Upper lobe of left lung (tissue), 6 donors: ENCODE results near the gene DACT2. TPM values are rescaled to one million over a fixed set of nuclear protein-coding genes. Genes with fewer than 3 reads are reported as not detected.

Source experiments
- ATAC-seq, 2 donors: fragments of 200-7000 bp; cut with Tn5 transposase; one replicate each; pipeline ENCODE4 v1.9.1; 2022; ENCODE audit warnings: mild to moderate bottlenecking in 2 of 2, moderate library complexity in 2 of 2; ENCODE audit not compliant: low FRiP score in 2 of 2
- DNase-seq, 2 donors: peaks; one replicate each; pipeline ENCODE4 v3.0.0-alpha.2; 2019 to 2020
- H3K27ac ChIP-seq, 4 donors: fragments of 200-600 bp; sonication (generic); one replicate each; pipeline ENCODE4 v1.5.1; 2016 to 2019
- H3K27me3 ChIP-seq, 4 donors: fragments of 200-600 bp; sonication (generic); one replicate each; pipeline ENCODE4 v1.5.1; 2017 to 2019
- H3K36me3 ChIP-seq, 4 donors: fragments of 200-600 bp; sonication (generic); one replicate each; pipeline ENCODE4 v1.5.1; 2016 to 2019
- H3K4me1 ChIP-seq, 4 donors: fragments of 200-600 bp; sonication (generic); one replicate each; pipeline ENCODE4 v1.5.1; 2018 to 2019
- H3K4me3 ChIP-seq, 4 donors: fragments of 200-600 bp; sonication (generic); one replicate each; pipeline ENCODE4 v1.5.1; 2017 to 2019; ENCODE audit warnings: mild to moderate bottlenecking in 2 of 4, moderate library complexity in 1 of 4
- H3K9me3 ChIP-seq, 4 donors: fragments of 200-600 bp; sonication (generic); one replicate each; pipeline ENCODE4 v1.5.1; 2018 to 2019
- EP300 ChIP-seq, 4 donors: sonication (generic); formaldehyde crosslinking; IDR thresholded peaks; one replicate each; pipeline ENCODE4 v1.5.1; 2017; ENCODE audit warnings: antibody characterized with exemption in 4 of 4, control low read depth in 2 of 4
- POLR2A ChIP-seq, 4 donors: fragments of 450-650 bp; IDR thresholded peaks; one replicate each; pipeline ENCODE4 v1.5.1; 2016 to 2017; ENCODE audit warnings: antibody characterized with exemption in 4 of 4, mild to moderate bottlenecking in 2 of 4
- POLR2AphosphoS5 ChIP-seq, 2 donors: sonication (generic); formaldehyde crosslinking; IDR thresholded peaks; one replicate each; pipeline ENCODE4 v1.5.1; 2017; ENCODE audit warnings: antibody characterized with exemption in 2 of 2
- WGBS, 2 donors: methylation state at CpG; one replicate each; pipeline ENCODE4 v1.1.5; 2017 to 2018; 5-methylcytosine and 5-hydroxymethylcytosine counted together
- total RNA-seq, 6 donors: library from RNA; depleted of rRNA in 4 of 6; stranded (reverse); fragments of >200 nt in 4 of 6; gene quantifications; one replicate each; pipeline versions ENCODE4 v1.1.0 to v1.2.1, GENCODE V29; 2016 to 2021
- TF ChIP-seq, protein P1 (sequence below), 6 experiments: fragments of 450-650 bp in 4 of 6; fragments of 200-600 bp in 2 of 6; sonication (generic) in 2 of 6; IDR thresholded peaks; one replicate each; pipeline ENCODE4 v1.5.1; 2016 to 2019; ENCODE audit warnings: antibody characterized with exemption in 6 of 6
- donor health status: DM: no; HTN: no; CAD: no; lungs with moderate emphysema.
- donor health status: DM: no; HTN: yes; CAD: no; lungs with severe emphysema.

DACT2 gene, protein sequence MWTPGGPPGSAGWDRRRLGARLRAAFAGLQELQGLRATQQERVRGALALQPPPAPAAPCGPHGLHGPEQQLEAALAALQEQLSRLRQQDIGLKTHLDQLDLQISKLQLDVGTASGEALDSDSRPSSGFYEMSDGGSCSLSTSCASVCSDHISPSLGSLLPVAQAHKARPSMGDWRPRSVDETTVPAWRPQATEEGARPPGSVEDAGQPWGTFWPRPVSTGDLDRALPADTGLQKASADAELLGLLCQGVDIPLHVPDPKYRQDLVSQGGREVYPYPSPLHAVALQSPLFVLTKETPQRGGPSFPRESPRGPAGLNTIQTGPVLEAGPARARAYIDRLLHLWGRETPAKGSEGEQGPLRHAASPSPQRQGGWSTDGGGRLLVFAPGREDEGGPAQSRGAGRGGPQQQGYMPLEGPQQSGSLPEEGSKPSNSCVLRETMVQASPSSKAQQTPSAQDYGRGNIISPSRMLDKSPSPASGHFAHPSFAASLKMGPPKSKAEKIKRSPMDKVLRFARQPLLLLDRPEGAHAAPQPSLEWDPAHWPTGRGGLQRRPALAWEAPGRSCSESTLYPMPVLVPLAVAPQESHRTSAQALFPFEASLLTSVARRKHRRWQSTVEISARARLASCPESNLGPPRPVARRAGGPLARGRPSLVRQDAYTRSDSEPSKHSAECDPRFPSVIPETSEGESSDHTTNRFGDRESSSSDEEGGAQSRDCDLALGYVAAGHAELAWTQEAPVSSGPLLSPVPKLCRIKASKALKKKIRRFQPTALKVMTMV
- 10 to 100 TPM in 1 of 6 donors, 1 to 10 TPM in 3, under 1 TPM in 2; 0.44 to 13.6 (median 3.2) TPM for total RNA-seq

DNA sequence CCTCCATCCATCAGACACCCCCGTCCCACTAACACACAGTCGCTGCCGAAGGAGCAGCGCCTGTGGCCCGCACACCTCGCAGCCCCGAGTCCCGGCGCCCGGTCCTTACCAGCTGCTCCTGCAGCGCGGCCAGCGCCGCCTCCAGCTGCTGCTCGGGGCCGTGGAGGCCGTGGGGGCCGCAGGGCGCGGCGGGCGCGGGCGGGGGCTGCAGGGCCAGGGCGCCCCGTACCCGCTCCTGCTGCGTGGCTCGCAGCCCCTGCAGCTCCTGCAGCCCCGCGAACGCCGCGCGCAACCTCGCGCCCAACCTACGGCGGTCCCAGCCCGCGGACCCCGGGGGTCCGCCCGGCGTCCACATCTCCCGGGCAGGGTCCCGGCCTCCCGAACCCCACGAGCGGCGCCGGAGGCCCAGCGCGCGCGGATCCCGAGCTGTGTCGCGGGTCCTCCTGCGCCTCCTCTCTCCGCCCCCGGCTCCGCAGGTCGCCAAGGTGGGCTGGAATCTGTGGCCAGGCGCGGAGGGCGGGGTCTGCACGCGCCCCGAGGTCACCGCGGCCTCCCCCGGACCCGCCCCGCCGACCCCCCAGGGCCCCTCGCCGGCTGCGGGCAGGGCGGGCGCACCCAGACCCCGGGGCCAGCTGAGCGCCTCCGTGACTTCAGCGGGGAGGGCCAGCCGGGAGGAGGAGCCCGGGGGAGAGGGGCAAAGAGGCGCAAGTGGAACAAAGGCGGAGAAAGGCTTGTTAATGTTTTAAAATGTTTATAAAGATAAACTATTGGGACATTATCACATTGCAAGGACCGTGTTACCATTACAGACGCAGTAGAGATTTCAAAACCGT is at the start of gene DACT2:
Gene DACT2 (minus strand): TSS at position 499 of the 833 bp plus-strand sequence. CDS start 144 bp downstream, at position 355.
- Histone ChIP-seq H3K27me3 (peaks cover 0 to 10% (median 5%) of the 10 kb centered on the region in 4 donors), H3K36me3 (no peaks in the 10 kb centered on the region), H3K27ac (peak within 1 kb of the TSS in 1 of 4 donors; percentile 42), H3K4me1 (peaks cover 6 to 27% (median 10%) of the 10 kb centered on the region in 4 donors), H3K4me3 (peak within 1 kb of the TSS; percentile 12 to 58 (median 56)), H3K9me3 (no peaks in the 10 kb centered on the region)
- WGBS, 2 donors = 1 to 4% methylated on average over 17 to 50 of the region's 92 CpGs
- peak; percentile 8 to 80 for ATAC-seq
- peak in 1 of 2 donors; percentile 82 for DNase-seq
- TF ChIP-seq EP300 (IDR thresholded peaks at IDR 0.05) = no peak

DNA sequence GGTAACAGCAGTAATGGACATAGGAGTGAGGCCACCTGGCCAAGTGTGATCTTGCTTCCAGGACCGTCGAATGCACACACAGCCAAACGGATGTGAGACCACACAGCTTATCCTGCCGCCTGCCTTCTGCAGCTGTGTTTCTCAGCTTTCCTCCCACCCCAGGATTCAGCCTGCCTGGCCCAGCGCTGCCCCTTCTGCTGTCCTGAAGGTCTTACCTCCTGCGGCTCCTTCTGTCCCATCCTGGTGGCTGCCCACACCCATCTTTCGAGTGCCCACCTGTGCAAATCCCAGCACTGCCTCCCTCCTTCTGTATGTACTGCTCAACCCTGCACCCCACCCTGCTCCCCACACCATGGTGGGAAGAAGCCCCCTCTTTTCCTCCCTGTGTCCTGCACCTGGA is 49.4 kb upstream of the DACT2 start:
- no peak overlapping the region for H3K27ac ChIP-seq
- DNase-seq (peak in 1 of 2 donors; percentile 8), ATAC-seq (no peak)
- TF ChIP-seq, protein P1, sequence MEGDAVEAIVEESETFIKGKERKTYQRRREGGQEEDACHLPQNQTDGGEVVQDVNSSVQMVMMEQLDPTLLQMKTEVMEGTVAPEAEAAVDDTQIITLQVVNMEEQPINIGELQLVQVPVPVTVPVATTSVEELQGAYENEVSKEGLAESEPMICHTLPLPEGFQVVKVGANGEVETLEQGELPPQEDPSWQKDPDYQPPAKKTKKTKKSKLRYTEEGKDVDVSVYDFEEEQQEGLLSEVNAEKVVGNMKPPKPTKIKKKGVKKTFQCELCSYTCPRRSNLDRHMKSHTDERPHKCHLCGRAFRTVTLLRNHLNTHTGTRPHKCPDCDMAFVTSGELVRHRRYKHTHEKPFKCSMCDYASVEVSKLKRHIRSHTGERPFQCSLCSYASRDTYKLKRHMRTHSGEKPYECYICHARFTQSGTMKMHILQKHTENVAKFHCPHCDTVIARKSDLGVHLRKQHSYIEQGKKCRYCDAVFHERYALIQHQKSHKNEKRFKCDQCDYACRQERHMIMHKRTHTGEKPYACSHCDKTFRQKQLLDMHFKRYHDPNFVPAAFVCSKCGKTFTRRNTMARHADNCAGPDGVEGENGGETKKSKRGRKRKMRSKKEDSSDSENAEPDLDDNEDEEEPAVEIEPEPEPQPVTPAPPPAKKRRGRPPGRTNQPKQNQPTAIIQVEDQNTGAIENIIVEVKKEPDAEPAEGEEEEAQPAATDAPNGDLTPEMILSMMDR (IDR thresholded peaks at IDR 0.05) = no peak
- TF ChIP-seq EP300 (IDR thresholded peaks at IDR 0.05) = no peak
- TF ChIP-seq POLR2A (IDR thresholded peaks at IDR 0.05) = no peak
- no peak for TF ChIP-seq POLR2AphosphoS5 (IDR thresholded peaks at IDR 0.05)
- no peak overlapping the region for H3K4me3 ChIP-seq
- H3K27me3 ChIP-seq = no peaks in the 10 kb centered on the region
- WGBS, 2 donors = 77 to 85% methylated on average over 7 of the region's 7 CpGs
- no peaks in the 10 kb centered on the region for H3K9me3 ChIP-seq
- peaks cover 0 to 6% (median 1%) of the 10 kb centered on the region in 4 donors for H3K4me1 ChIP-seq
- H3K36me3 ChIP-seq = no peaks in the 10 kb centered on the region

DNA sequence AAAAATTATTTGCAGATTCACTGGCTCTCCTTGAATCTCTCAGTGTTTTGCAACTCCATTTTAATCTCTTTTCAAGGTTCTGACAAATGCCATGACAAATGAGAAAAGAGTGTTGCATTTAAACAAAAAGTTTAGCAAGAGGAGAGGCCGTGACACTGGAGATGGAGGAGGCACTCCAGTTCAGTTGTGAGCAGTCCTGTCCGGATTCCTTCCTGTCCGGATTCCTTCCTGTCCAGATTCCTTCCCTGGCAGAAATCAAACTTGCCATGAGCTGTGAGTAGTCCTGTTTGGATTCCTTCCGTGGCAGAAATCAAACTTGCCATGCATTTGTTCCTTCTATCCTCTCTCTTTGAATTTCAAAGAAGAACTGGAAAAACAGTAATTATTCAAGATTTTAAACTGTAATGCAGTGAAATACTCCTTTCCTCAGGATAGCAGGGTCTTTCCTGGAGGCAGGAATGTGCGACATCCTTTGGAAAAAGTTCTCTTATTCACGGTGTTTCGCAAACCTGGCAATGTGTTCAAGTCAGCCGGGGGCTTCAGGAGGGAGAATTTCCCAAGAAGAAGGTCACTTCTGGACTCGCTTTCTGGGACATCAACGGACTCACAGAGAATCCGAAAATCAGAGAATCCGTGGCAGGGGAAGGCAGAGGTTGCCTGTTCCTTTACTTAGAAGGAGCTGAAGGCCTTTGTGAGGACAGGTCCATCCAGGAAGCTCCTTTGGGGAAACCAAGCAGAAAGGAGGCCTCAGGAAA is 48.7 kb upstream of the DACT2 start:
- Histone ChIP-seq H3K27me3 (no peaks in the 10 kb centered on the region), H3K4me3 (no peak overlapping the region), H3K9me3 (no peaks in the 10 kb centered on the region), H3K4me1 (peaks cover 0 to 6% (median 1%) of the 10 kb centered on the region in 4 donors), H3K36me3 (no peaks in the 10 kb centered on the region), H3K27ac (no peak overlapping the region)
- TF ChIP-seq POLR2A (IDR thresholded peaks at IDR 0.05) (no peak), POLR2AphosphoS5 (IDR thresholded peaks at IDR 0.05) (no peak)
- TF ChIP-seq, protein P1 (IDR thresholded peaks at IDR 0.05) = no peak
- ATAC-seq = peak in 1 of 2 donors; percentile 31
- 65 to 70% methylated on average over 12 of the region's 12 CpGs for whole genome bisulfite sequencing, 2 donors
- DNase-seq = no peak

DNA sequence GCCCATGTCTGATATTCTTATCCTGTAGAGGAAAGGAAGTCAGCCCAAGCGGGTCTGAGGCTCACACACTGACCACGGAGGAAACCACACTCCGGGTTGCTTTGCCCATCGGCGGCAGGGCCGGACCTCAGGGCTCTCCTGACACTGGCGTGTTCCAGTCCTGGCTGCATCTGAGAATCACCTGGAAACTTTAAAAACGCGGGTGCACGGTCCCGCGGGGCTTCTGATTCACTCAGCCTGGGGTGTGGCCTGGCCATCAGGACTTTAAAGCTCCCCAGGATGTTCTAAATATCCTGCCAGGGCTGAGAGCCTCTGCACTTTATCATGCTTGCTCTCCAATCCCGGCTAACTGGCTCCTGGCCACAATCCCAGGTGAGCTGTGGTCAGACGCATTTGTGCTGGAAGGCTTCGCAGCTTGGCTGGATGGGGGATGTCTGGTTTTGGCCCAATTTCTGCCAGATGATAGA is 47.7 kb upstream of the DACT2 start:
- Histone ChIP-seq H3K27ac (no peak overlapping the region), H3K4me3 (no peak overlapping the region), H3K27me3 (no peaks in the 10 kb centered on the region), H3K4me1 (peaks cover 0 to 6% (median 1%) of the 10 kb centered on the region in 4 donors), H3K9me3 (no peaks in the 10 kb centered on the region), H3K36me3 (no peaks in the 10 kb centered on the region)
- 58 to 65% methylated on average over 13 to 15 of the region's 15 CpGs for WGBS, 2 donors
- ATAC-seq (peak in 1 of 2 donors; percentile 8), DNase-seq (peak in 1 of 2 donors; percentile 41)
- TF ChIP-seq POLR2A (IDR thresholded peaks at IDR 0.05) = no peak
- no peak for TF ChIP-seq POLR2AphosphoS5 (IDR thresholded peaks at IDR 0.05)
- TF ChIP-seq EP300 (IDR thresholded peaks at IDR 0.05) = no peak
- TF ChIP-seq, protein P1 (IDR thresholded peaks at IDR 0.05) = no peak
